PC-3 (cell line): Measurements from ENCODE around the gene FAM241B. TPM values are rescaled to one million over a fixed set of nuclear protein-coding genes. Genes with fewer than 3 reads are reported as not detected.

Experiments
- ATAC-seq: fragments of 200-7000 bp; cut with Tn5 transposase; 2 replicates; pipeline ENCODE4 v1.9.1; 2020; ENCODE audit warnings: mild to moderate bottlenecking, moderate library complexity
- BruUV-seq: library from RNA; stranded (reverse); fragments of 400-500 nt; replicated peaks from 2 replicates; lab custom pipeline; 2021; lab: Mats Ljungman, UMichigan
- CTCF ChIA-PET: fragments of 300-600 bp; sonication (Branson Sonifier 250); formaldehyde crosslinking; loops from one replicate; lab custom pipeline; 2022; ENCODE audit warnings: antibody characterized with exemption; lab: Charles Lee
- POLR2A ChIA-PET: fragments of 300-600 bp; sonication (Branson Sonifier 250); formaldehyde crosslinking; loops from one replicate; lab custom pipeline; 2022; ENCODE audit warnings: antibody characterized with exemption; ENCODE audit not compliant: unreplicated experiment; lab: Charles Lee
- DNase-seq: peaks from one replicate; pipeline ENCODE4 v3.0.0-alpha.2; 2015
- H2AFZ ChIP-seq: fragments of 300-600 bp; sonication (generic); 2 replicates; pipeline ENCODE4 v1.6.0; 2016; ENCODE audit warnings: antibody characterized with exemption, low read length
- H3F3A ChIP-seq: fragments of 300-600 bp; sonication (generic); one replicate; pipeline ENCODE4 v1.6.0; 2017; ENCODE audit warnings: antibody characterized with exemption, low read length, control low read depth, mild to moderate bottlenecking; ENCODE audit not compliant: unreplicated experiment
- H3K27ac ChIP-seq: fragments of 300-600 bp; sonication (generic); 2 replicates; pipeline ENCODE4 v1.5.1; 2016; ENCODE audit warnings: mild to moderate bottlenecking, low read length
- H3K27me3 ChIP-seq: fragments of 300-600 bp; sonication (generic); 2 replicates; pipeline ENCODE4 v1.6.1; 2016; ENCODE audit warnings: low read length, mixed read lengths
- H3K36me3 ChIP-seq: fragments of 300-600 bp; sonication (generic); 2 replicates; pipeline ENCODE4 v1.6.1; 2016; ENCODE audit warnings: low read depth, mixed run types, low read length, mixed read lengths
- H3K4me1 ChIP-seq: fragments of 300-600 bp; sonication (generic); 2 replicates; pipeline ENCODE4 v1.5.1; 2016; ENCODE audit warnings: low read length; ENCODE audit not compliant: insufficient read depth
- H3K4me2 ChIP-seq: fragments of 300-600 bp; sonication (generic); 2 replicates; pipeline ENCODE4 v1.6.0; 2016; ENCODE audit warnings: low read length
- H3K4me3 ChIP-seq: fragments of 300-600 bp; sonication (generic); 2 replicates; pipeline ENCODE4 v1.5.1; 2016; ENCODE audit warnings: mild to moderate bottlenecking, low read length, mixed read lengths
- H3K79me2 ChIP-seq: fragments of 300-600 bp; sonication (generic); 2 replicates; pipeline ENCODE4 v1.6.1; 2017; ENCODE audit warnings: low read length, mixed read lengths
- H3K9ac ChIP-seq: fragments of 300-600 bp; sonication (generic); 2 replicates; pipeline ENCODE4 v1.6.0; 2016; ENCODE audit warnings: mild to moderate bottlenecking, low read length
- H3K9me2 ChIP-seq: fragments of 300-600 bp; sonication (generic); replicated peaks from 2 replicates; pipeline ENCODE4 v1.6.1; 2016; ENCODE audit warnings: mixed run types, low read length, mixed read lengths
- H3K9me3 ChIP-seq: fragments of 300-600 bp; sonication (generic); 2 replicates; pipeline ENCODE4 v1.6.1; 2016; ENCODE audit warnings: low read length, mixed read lengths
- H4K20me1 ChIP-seq: fragments of 300-600 bp; sonication (generic); 2 replicates; pipeline ENCODE4 v1.6.1; 2016; ENCODE audit warnings: low read length, mixed read lengths
- EZH2 ChIP-seq: fragments of 300-600 bp; sonication (generic); IDR thresholded peaks from one replicate; pipeline ENCODE4 v1.6.1; 2017; ENCODE audit warnings: antibody characterized with exemption, mild to moderate bottlenecking, low read length; ENCODE audit not compliant: unreplicated experiment
- EZH2phosphoT487 ChIP-seq: fragments of 300-600 bp; sonication (generic); IDR thresholded peaks from 2 replicates; pipeline ENCODE4 v1.6.1; 2018; ENCODE audit warnings: mild to moderate bottlenecking, antibody characterized with exemption, low read length, borderline replicate concordance
- intact Hi-C: fragments of 100-400 bp; cut with micrococcal nuclease; formaldehyde crosslinking; loops from 2 replicates; pipeline ENCODE4 v1.9.0; 2023
- total RNA-seq: library from RNA; depleted of rRNA; stranded (reverse); fragments of >200 nt; gene quantifications from 2 replicates; pipeline ENCODE4 v1.2.3, GENCODE V29; 2014
- TF ChIP-seq, protein P1 (sequence below): fragments of 300-600 bp; sonication (generic); conservative IDR thresholded peaks from 2 replicates; pipeline ENCODE4 v1.5.1; 2017; ENCODE audit warnings: antibody characterized with exemption, low read depth, mild to moderate bottlenecking, low read length

Gene FAM241B
- total RNA-seq, 1 experiment from 2014 or later, result 45.4 TPM

DNA sequence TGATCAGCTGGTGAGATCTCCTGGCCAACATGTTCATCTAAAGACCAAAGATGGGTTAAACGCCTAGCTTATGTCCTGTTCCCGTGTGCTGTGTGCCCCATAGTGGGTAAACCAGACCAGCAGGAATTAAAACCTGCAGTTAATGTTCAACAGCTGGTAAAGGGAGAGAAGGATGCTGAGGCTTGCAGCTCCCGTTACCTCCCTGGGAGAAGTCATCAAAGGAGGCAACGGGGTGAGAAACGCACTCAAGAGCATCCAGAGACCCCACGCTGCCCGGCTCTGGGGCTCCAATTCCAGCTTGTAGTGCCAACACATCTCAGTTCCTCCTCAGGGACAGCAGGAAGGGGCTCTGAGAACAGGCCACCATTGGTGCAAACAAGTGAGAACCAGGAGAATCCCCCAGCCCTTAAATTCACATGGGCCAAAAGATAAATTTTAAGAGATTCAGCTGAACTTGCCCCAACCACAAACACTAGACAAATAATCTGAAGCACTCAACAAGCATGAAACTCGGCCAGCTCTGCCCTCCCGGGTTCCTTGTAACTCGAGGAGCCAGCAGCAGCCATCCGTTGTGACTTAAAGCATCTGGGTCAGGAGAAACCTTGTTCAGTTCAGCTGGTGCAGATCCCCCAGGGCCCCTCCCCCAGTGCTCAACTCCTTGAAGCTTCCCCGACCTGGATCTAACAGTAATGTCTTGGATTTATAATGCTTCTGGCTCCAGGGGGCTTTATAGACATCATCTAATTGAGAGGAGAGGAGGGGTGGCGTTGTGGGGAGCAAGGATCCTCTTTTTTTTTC, 29.4 kb downstream of the FAM241B start:
- BruUV-seq, result no TSS peak
- no peak for TF ChIP-seq EZH2phosphoT487
- no peak for TF ChIP-seq EZH2
- TF ChIP-seq, protein P1, sequence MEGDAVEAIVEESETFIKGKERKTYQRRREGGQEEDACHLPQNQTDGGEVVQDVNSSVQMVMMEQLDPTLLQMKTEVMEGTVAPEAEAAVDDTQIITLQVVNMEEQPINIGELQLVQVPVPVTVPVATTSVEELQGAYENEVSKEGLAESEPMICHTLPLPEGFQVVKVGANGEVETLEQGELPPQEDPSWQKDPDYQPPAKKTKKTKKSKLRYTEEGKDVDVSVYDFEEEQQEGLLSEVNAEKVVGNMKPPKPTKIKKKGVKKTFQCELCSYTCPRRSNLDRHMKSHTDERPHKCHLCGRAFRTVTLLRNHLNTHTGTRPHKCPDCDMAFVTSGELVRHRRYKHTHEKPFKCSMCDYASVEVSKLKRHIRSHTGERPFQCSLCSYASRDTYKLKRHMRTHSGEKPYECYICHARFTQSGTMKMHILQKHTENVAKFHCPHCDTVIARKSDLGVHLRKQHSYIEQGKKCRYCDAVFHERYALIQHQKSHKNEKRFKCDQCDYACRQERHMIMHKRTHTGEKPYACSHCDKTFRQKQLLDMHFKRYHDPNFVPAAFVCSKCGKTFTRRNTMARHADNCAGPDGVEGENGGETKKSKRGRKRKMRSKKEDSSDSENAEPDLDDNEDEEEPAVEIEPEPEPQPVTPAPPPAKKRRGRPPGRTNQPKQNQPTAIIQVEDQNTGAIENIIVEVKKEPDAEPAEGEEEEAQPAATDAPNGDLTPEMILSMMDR, result no peak
- intact Hi-C loops, result no loop called here
- H3K27me3 ChIP-seq, result peaks cover 66% of the 10 kb centered on the region
- H3K9me2 ChIP-seq, result no peaks in the 10 kb centered on the region
- no peak overlapping the region for H2AFZ ChIP-seq
- no peaks in the 10 kb centered on the region for H3K36me3 ChIP-seq
- no peaks in the 10 kb centered on the region for H3K4me1 ChIP-seq
- H3K4me2 ChIP-seq, result no peak overlapping the region
- POLR2A ChIA-PET, result no interaction called here
- no peaks in the 10 kb centered on the region for H3K79me2 ChIP-seq
- no peak overlapping the region for H3K27ac ChIP-seq
- no peaks in the 10 kb centered on the region for H4K20me1 ChIP-seq
- ATAC-seq (no peak), DNase-seq (no peak)
- CTCF ChIA-PET, result no interaction called here
- no peak overlapping the region for H3K4me3 ChIP-seq
- H3F3A ChIP-seq, result no peaks in the 10 kb centered on the region
- no peaks in the 10 kb centered on the region for H3K9me3 ChIP-seq
- no peak overlapping the region for H3K9ac ChIP-seq

DNA sequence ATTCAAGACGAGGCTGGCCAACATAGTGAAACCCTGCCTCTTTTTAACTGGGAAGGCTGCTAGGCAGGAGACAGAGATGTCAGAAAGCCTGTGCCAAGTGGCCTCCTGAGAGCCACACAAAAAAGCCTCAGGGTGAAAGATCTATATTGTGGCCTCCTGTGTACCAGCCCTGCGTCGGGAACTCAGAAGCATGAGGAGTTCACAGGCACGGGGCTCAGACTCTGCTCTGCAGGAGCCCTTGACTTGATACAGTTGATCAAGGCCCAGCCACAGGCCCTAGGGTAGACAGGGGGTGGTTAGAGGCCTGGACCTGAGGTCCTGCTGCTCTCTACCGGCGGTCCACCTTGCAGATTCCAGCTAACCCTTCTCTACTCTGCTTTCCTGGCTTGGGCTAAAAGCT, 30.2 kb downstream of the FAM241B start:
- H3K27me3 ChIP-seq, result peaks cover 73% of the 10 kb centered on the region
- no peaks in the 10 kb centered on the region for H3K4me1 ChIP-seq
- H4K20me1 ChIP-seq, result no peaks in the 10 kb centered on the region
- no peak overlapping the region for H2AFZ ChIP-seq
- H3F3A ChIP-seq, result no peaks in the 10 kb centered on the region
- H3K4me3 ChIP-seq, result no peak overlapping the region
- TF ChIP-seq EZH2, result no peak
- TF ChIP-seq, protein P1, result no peak
- TF ChIP-seq EZH2phosphoT487, result no peak
- no TSS peak for BruUV-seq
- ATAC-seq, result no peak; the same call in 1 of the 2 replicates
- H3K4me2 ChIP-seq, result no peak overlapping the region
- H3K9me2 ChIP-seq, result no peaks in the 10 kb centered on the region
- H3K9ac ChIP-seq, result no peak overlapping the region
- DNase-seq, result no peak
- ChIA-PET CTCF (no interaction called here), POLR2A (no interaction called here)
- no peaks in the 10 kb centered on the region for H3K79me2 ChIP-seq
- H3K27ac ChIP-seq, result no peak overlapping the region
- H3K9me3 ChIP-seq, result no peaks in the 10 kb centered on the region
- no peaks in the 10 kb centered on the region for H3K36me3 ChIP-seq
- intact Hi-C loops, result no loop called here
